Measurements from ENCODE around the gene EGLN1. TPM values are rescaled to one million over a fixed set of nuclear protein-coding genes. Genes with fewer than 3 reads are reported as not detected.
A peak's percentile ranks its signal among the peaks of the same experiment; 100 is the strongest.

Gene EGLN1
- total RNA-seq, 1 donor: 44.1 TPM

- peak; percentile 42 for DNase-seq (ENCODE audit: low read depth)
- no peak overlapping the region for H3K4me3 ChIP-seq (ENCODE audit: low read depth, low read length)
- TF ChIP-seq CTCF (IDR thresholded peaks at IDR 0.05; ENCODE audit: insufficient read depth, low read length): no peak
Observed at GRCh38 chr1:231416901-231417300, 5.2 kb downstream of the EGLN1 start.

- no peak for TF ChIP-seq CTCF (IDR thresholded peaks at IDR 0.05; ENCODE audit: insufficient read depth, low read length)
- DNase-seq (ENCODE audit: low read depth): no peak
- no peak overlapping the region for H3K4me3 ChIP-seq (ENCODE audit: low read depth, low read length)
Observed at GRCh38 chr1:231415018-231415583, 7.0 kb downstream of the EGLN1 start.

- no peak for TF ChIP-seq CTCF (IDR thresholded peaks at IDR 0.05; ENCODE audit: insufficient read depth, low read length)
- no peak for DNase-seq (ENCODE audit: low read depth)
- no peak overlapping the region for H3K4me3 ChIP-seq (ENCODE audit: low read depth, low read length)
Observed at GRCh38 chr1:231414260-231415016, 7.6 kb downstream of the EGLN1 start.

GRCh38 chr1:231413749-231414082 lies 8.4 kb downstream of the EGLN1 start:
- no peak overlapping the region for H3K4me3 ChIP-seq (ENCODE audit: low read depth, low read length)
- TF ChIP-seq CTCF (IDR thresholded peaks at IDR 0.05; ENCODE audit: insufficient read depth, low read length): no peak

GRCh38 chr1:231411036-231411531 lies 11.0 kb downstream of the EGLN1 start:
- DNase-seq (ENCODE audit: low read depth): no peak
- no peak for TF ChIP-seq CTCF (IDR thresholded peaks at IDR 0.05; ENCODE audit: insufficient read depth, low read length)
- H3K4me3 ChIP-seq (ENCODE audit: low read depth, low read length): no peak overlapping the region

More at GRCh38 chr1:231413749-231414082, 8.4 kb downstream of the EGLN1 start:
- no peak for DNase-seq (ENCODE audit: low read depth)

GRCh38 chr1:231410036-231410612 lies 12.0 kb downstream of the EGLN1 start:
- no peak for TF ChIP-seq CTCF (IDR thresholded peaks at IDR 0.05; ENCODE audit: insufficient read depth, low read length)
- peak; percentile 59 for DNase-seq (ENCODE audit: low read depth)
- H3K4me3 ChIP-seq (ENCODE audit: low read depth, low read length): no peak overlapping the region
